H9 (cell line): ENCODE data around the gene SMC3. TPM values are rescaled to one million over a fixed set of nuclear protein-coding genes. Genes with fewer than 3 reads are reported as not detected.

ENCODE experiments used
- DNase-seq: peaks from one replicate; pipeline ENCODE4 v3.0.0-alpha.2; 2017
- H2AFZ ChIP-seq: one replicate; pipeline ENCODE4 v1.6.1; 2013; ENCODE audit warnings: mild to moderate bottlenecking, low read length, control low read depth, moderate library complexity
- H2AK5ac ChIP-seq: 2 replicates; pipeline ENCODE4 v1.6.1; 2013; ENCODE audit warnings: low read length, control low read depth, mixed read lengths; ENCODE audit not compliant: insufficient read length
- H2BK120ac ChIP-seq: one replicate; pipeline ENCODE4 v1.6.1; 2013; ENCODE audit warnings: low read depth, mild to moderate bottlenecking, low read length, control low read depth, inconsistent platforms; ENCODE audit not compliant: poor library complexity, severe bottlenecking
- H2BK12ac ChIP-seq: 2 replicates; pipeline ENCODE4 v1.6.1; 2013; ENCODE audit warnings: low read length, control low read depth, mixed read lengths, low read depth; ENCODE audit not compliant: insufficient read length
- H2BK15ac ChIP-seq: 2 replicates; pipeline ENCODE4 v1.6.1; 2013; ENCODE audit warnings: low read depth, low read length, control low read depth
- H2BK20ac ChIP-seq: one replicate; pipeline ENCODE4 v1.6.1; 2013; ENCODE audit warnings: low read depth, mild to moderate bottlenecking, low read length, control low read depth, inconsistent platforms; ENCODE audit not compliant: poor library complexity, severe bottlenecking
- H2BK5ac ChIP-seq: 2 replicates; pipeline ENCODE4 v1.6.1; 2013; ENCODE audit warnings: low read length, control low read depth, mixed read lengths; ENCODE audit not compliant: insufficient read length
- H3K14ac ChIP-seq: 2 replicates; pipeline ENCODE4 v1.6.1; 2013; ENCODE audit warnings: low read length, control low read depth; ENCODE audit not compliant: insufficient read depth
- H3K18ac ChIP-seq: 2 replicates; pipeline ENCODE4 v1.6.1; 2013; ENCODE audit warnings: low read depth, mild to moderate bottlenecking, mixed read lengths, low read length, control low read depth; ENCODE audit not compliant: insufficient read length
- H3K23ac ChIP-seq: 2 replicates; pipeline ENCODE4 v1.6.1; 2013; ENCODE audit warnings: low read length, control low read depth, mixed read lengths, low read depth; ENCODE audit not compliant: insufficient read length
- H3K23me2 ChIP-seq: 2 replicates; pipeline ENCODE4 v1.6.1; 2013; ENCODE audit warnings: low read depth, mild to moderate bottlenecking, mixed read lengths, low read length, control low read depth; ENCODE audit not compliant: insufficient read length, poor library complexity, severe bottlenecking
- H3K27ac ChIP-seq: 2 replicates; pipeline ENCODE4 v1.5.1; 2013; ENCODE audit warnings: low read length, control low read depth, mixed read lengths, low read depth; ENCODE audit not compliant: insufficient read length
- H3K27me3 ChIP-seq: 2 replicates; pipeline ENCODE4 v1.6.1; 2013; ENCODE audit warnings: low read length, control low read depth, inconsistent platforms; ENCODE audit not compliant: insufficient read depth
- H3K4ac ChIP-seq: 2 replicates; pipeline ENCODE4 v1.6.1; 2013; ENCODE audit warnings: low read depth, mild to moderate bottlenecking, control low read depth, inconsistent platforms, low read length, moderate library complexity
- H3K4me1 ChIP-seq: 2 replicates; pipeline ENCODE4 v1.6.1; 2013; ENCODE audit warnings: low read length, control low read depth, inconsistent platforms; ENCODE audit not compliant: insufficient read depth
- H3K4me2 ChIP-seq: 2 replicates; pipeline ENCODE4 v1.6.1; 2013; ENCODE audit warnings: low read length, control low read depth, mixed read lengths; ENCODE audit not compliant: insufficient read length, insufficient read depth
- H3K56ac ChIP-seq: 2 replicates; pipeline ENCODE4 v1.6.1; 2013; ENCODE audit warnings: low read depth, mild to moderate bottlenecking, mixed read lengths, low read length, control low read depth; ENCODE audit not compliant: insufficient read length
- H3K79me1 ChIP-seq: 2 replicates; pipeline ENCODE4 v1.6.1; 2013; ENCODE audit warnings: low read depth, mild to moderate bottlenecking, moderate library complexity, low read length, control low read depth, inconsistent platforms; ENCODE audit not compliant: insufficient read depth, poor library complexity, severe bottlenecking
- H3K79me2 ChIP-seq: 2 replicates; pipeline ENCODE4 v1.6.1; 2013; ENCODE audit warnings: low read length, control low read depth, inconsistent platforms; ENCODE audit not compliant: insufficient read depth
- H3K9ac ChIP-seq: 2 replicates; pipeline ENCODE4 v1.6.1; 2013; ENCODE audit warnings: low read length, control low read depth, mixed read lengths; ENCODE audit not compliant: insufficient read length; ENCODE audit errors: extremely low read depth
- H3K9me3 ChIP-seq: one replicate; pipeline ENCODE4 v1.6.1; 2013; ENCODE audit warnings: low read depth, low read length, inconsistent platforms; ENCODE audit not compliant: control insufficient read depth
- H3T11ph ChIP-seq: one replicate; pipeline ENCODE4 v1.6.1; 2013; ENCODE audit warnings: mild to moderate bottlenecking, low read length, control low read depth, inconsistent platforms
- H4K20me1 ChIP-seq: one replicate; pipeline ENCODE4 v1.6.1; 2013; ENCODE audit not compliant: control insufficient read depth, insufficient read length, insufficient read depth
- H4K5ac ChIP-seq: 2 replicates; pipeline ENCODE4 v1.6.1; 2013; ENCODE audit warnings: low read depth, mild to moderate bottlenecking, mixed read lengths, low read length, control low read depth; ENCODE audit not compliant: insufficient read length
- H4K8ac ChIP-seq: replicated peaks from 2 replicates; pipeline ENCODE4 v1.6.1; 2013; ENCODE audit warnings: low read length, control low read depth, mixed read lengths, low read depth; ENCODE audit not compliant: insufficient read length
- H4K91ac ChIP-seq: 2 replicates; pipeline ENCODE4 v1.6.1; 2013; ENCODE audit warnings: low read depth, mild to moderate bottlenecking, moderate library complexity, mixed read lengths, low read length, control low read depth; ENCODE audit not compliant: insufficient read length
- H3K27ac Mint-ChIP-seq, 3 experiments: 2 replicates in 2 of 3; 3 replicates in 1 of 3; pipeline ENCODE4 v1.8.0; 2020 to 2021; ENCODE audit warnings: mixed read lengths in 3 of 3, mild to moderate bottlenecking in 1 of 3, moderate library complexity in 1 of 3
- H3K27me3 Mint-ChIP-seq: 2 replicates; pipeline ENCODE4 v1.8.0; 2021; ENCODE audit warnings: low read depth, mild to moderate bottlenecking, moderate library complexity, mixed read lengths
- H3K36me3 Mint-ChIP-seq, 3 experiments: 2 replicates in 2 of 3; 3 replicates in 1 of 3; pipeline ENCODE4 v1.8.0; 2020 to 2021; ENCODE audit warnings: low read depth in 3 of 3, mixed read lengths in 3 of 3; ENCODE audit not compliant: insufficient read depth in 1 of 3
- H3K4me1 Mint-ChIP-seq, 2 experiments: 2 replicates each; pipeline ENCODE4 v1.8.0; 2020; ENCODE audit warnings: mixed read lengths in 2 of 2
- H3K4me3 Mint-ChIP-seq, 2 experiments: 2 replicates in 1 of 2; 3 replicates in 1 of 2; pipeline ENCODE4 v1.8.0; 2020 to 2021; ENCODE audit warnings: mild to moderate bottlenecking in 2 of 2, mixed read lengths in 2 of 2, moderate library complexity in 1 of 2
- H3K9me3 Mint-ChIP-seq, 2 experiments: 2 replicates in 1 of 2; 3 replicates in 1 of 2; pipeline ENCODE4 v1.8.0; 2020; ENCODE audit warnings: mild to moderate bottlenecking in 2 of 2, mixed read lengths in 2 of 2, moderate library complexity in 1 of 2
- WGBS: extraction: QIAGEN DNeasy Blood & Tissue Kit; methylation state at CpG from one replicate; pipeline ENCODE4 v1.1.7; 2013; ENCODE audit warnings: missing lambda C conversion rate, low lambda C conversion rate, mixed read lengths; ENCODE audit not compliant: insufficient read length; ENCODE audit errors: extremely low coverage; 5-methylcytosine and 5-hydroxymethylcytosine counted together
- total RNA-seq: library from RNA; stranded (reverse); gene quantifications from 2 replicates; pipeline ENCODE4 v1.2.1, GENCODE V29; 2021
- TF ChIP-seq, protein P1 (sequence below): fragments of 200-600 bp; sonication (generic); conservative IDR thresholded peaks from 3 replicates; pipeline ENCODE4 v1.8.0; 2021; ENCODE audit warnings: antibody characterized with exemption, mild to moderate bottlenecking

SMC3 gene
- total RNA-seq, 1 experiment from 2014 or later, result 82.4 TPM

DNA sequence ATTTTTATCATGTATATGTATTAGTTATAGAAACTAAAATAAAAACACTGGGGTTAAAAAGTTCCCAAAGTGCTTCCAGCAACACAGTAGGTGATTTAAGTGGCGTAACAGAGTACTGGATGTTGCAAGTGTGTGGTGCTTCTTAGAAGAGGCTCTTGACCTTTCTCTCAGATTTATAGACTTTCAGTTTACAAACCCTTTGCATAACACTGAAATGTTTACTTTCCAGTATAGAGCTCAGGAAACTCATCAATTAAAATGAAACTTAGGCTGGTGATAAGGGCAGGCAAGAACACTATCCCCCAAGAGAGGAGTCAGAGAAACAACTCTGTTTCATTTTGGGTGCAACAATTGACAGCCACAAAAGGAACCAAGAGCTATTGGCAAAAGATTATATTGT lies 27.5 kb upstream of the SMC3 start:
- no peak overlapping the region for H2BK15ac ChIP-seq
- WGBS, result no CpG with 5 or more reads among the region's 1 CpG
- no peak overlapping the region for H3K14ac ChIP-seq
- H4K5ac ChIP-seq, result no peak overlapping the region
- no peaks in the 10 kb centered on the region; the same call in 1 of the 2 replicates for H3K27me3 ChIP-seq
- no peak overlapping the region for H2BK20ac ChIP-seq
- H2BK120ac ChIP-seq, result no peak overlapping the region
- no peak overlapping the region for H3K4me2 ChIP-seq
- TF ChIP-seq, protein P1, sequence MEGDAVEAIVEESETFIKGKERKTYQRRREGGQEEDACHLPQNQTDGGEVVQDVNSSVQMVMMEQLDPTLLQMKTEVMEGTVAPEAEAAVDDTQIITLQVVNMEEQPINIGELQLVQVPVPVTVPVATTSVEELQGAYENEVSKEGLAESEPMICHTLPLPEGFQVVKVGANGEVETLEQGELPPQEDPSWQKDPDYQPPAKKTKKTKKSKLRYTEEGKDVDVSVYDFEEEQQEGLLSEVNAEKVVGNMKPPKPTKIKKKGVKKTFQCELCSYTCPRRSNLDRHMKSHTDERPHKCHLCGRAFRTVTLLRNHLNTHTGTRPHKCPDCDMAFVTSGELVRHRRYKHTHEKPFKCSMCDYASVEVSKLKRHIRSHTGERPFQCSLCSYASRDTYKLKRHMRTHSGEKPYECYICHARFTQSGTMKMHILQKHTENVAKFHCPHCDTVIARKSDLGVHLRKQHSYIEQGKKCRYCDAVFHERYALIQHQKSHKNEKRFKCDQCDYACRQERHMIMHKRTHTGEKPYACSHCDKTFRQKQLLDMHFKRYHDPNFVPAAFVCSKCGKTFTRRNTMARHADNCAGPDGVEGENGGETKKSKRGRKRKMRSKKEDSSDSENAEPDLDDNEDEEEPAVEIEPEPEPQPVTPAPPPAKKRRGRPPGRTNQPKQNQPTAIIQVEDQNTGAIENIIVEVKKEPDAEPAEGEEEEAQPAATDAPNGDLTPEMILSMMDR, result no peak
- H2BK5ac ChIP-seq, result no peak overlapping the region
- no peaks in the 10 kb centered on the region for H3K79me1 ChIP-seq
- H4K91ac ChIP-seq, result no peak overlapping the region
- Mint-ChIP-seq H3K27me3 (no peaks in the 10 kb centered on the region; the same call in 1 of the 2 replicates), H3K36me3 (no peaks in the 10 kb centered on the region), H3K4me1 (peaks cover 7 to 10% of the 10 kb centered on the region in 2 experiments), H3K9me3 (no peaks in the 10 kb centered on the region), H3K4me3 (no peak overlapping the region), H3K27ac (no peak overlapping the region)
- peaks cover 4% of the 10 kb centered on the region; the same call in 1 of the 2 replicates for H3K4me1 ChIP-seq
- no peak overlapping the region for H4K8ac ChIP-seq
- no peak overlapping the region for H3K4ac ChIP-seq
- no peaks in the 10 kb centered on the region for H3K9me3 ChIP-seq
- H2AK5ac ChIP-seq, result no peak overlapping the region
- H2AFZ ChIP-seq, result no peak overlapping the region
- no peak overlapping the region for H2BK12ac ChIP-seq
- no peak overlapping the region for H3K27ac ChIP-seq
- no peaks in the 10 kb centered on the region for H4K20me1 ChIP-seq
- no peak overlapping the region for H3K9ac ChIP-seq
- no peak overlapping the region for H3K18ac ChIP-seq
- no peaks in the 10 kb centered on the region for H3K23me2 ChIP-seq
- no peak for DNase-seq
- no peak overlapping the region for H3T11ph ChIP-seq
- H3K56ac ChIP-seq, result no peak overlapping the region
- no peak overlapping the region for H3K23ac ChIP-seq
- no peaks in the 10 kb centered on the region for H3K79me2 ChIP-seq
